Myometrial cell (primary cell): Measurements from ENCODE around the gene FRMD3. TPM values are rescaled to one million over a fixed set of nuclear protein-coding genes. Genes with fewer than 3 reads are reported as not detected.

Experiments
- total RNA-seq: library from RNA; depleted of rRNA; stranded (reverse); fragments of >200 nt; gene quantifications from 2 replicates; pipeline ENCODE4 v1.2.3, GENCODE V29; 2015

The FRMD3 gene
- 0.86 and 2.1 TPM in 2 replicates for total RNA-seq

GRCh38 chr9:83538172-83538889 is at the start of gene FRMD3:
FRMD3 (minus strand) TSS chr9:83538401; CDS start chr9:83538231, 170 bp downstream.

Other genes starting within 250 kb of the FRMD3 start
- 3.9 and 7.8 TPM in 2 replicates for gene IDNK, start 84.7 kb upstream of the FRMD3 start, total RNA-seq
- gene UBQLN1, start 169.6 kb upstream of the FRMD3 start, total RNA-seq, result 89.4 and 91.4 TPM in 2 replicates